Measurements from ENCODE around the gene ZNF547.
A peak's percentile ranks its signal among the peaks of the same experiment; 100 is the strongest.

ZNF547 gene

DNA sequence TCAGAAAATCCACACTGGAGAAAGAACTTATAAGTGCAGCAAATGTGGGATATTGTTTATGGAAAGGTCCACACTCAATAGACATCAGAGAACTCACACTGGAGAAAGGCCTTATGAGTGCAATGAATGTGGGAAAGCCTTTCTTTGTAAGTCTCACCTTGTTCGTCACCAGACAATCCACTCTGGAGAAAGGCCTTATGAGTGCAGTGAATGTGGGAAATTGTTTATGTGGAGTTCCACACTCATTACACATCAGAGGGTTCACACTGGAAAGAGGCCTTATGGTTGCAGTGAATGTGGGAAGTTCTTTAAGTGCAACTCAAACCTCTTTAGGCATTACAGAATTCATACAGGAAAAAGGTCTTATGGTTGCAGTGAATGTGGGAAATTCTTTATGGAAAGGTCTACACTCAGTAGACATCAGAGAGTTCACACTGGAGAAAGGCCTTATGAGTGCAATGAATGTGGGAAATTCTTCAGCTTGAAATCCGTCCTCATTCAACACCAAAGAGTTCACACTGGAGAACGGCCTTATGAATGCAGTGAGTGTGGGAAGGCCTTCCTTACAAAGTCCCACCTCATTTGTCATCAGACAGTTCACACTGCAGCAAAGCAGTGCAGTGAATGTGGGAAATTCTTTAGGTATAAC, 14.3 kb downstream of the ZNF547 start:
- no peak for TF ChIP-seq TAF1 (IDR thresholded peaks at IDR 0.05; ENCODE audit: borderline replicate concordance, insufficient read depth, low read length)
- TF ChIP-seq REST (IDR thresholded peaks at IDR 0.05; ENCODE audit: insufficient read depth in 1 of 2, low read depth in 2 of 2, low read length in 2 of 2), result no peak
- TF ChIP-seq SIN3A (IDR thresholded peaks at IDR 0.05; ENCODE audit: borderline replicate concordance, insufficient read depth, low read length), result no peak
- TF ChIP-seq FOXP2 (optimal IDR thresholded peaks at IDR 0.05; ENCODE audit: borderline replicate concordance, extremely low read depth, extremely low read length, insufficient read depth), result no peak
- TF ChIP-seq POLR2AphosphoS5 (IDR thresholded peaks at IDR 0.05; ENCODE audit: low read depth, low read length), result no peak

GRCh38 chr19:57380923-57381322, 17.6 kb downstream of the ZNF547 start:
- no peak for TF ChIP-seq SIN3A (IDR thresholded peaks at IDR 0.05; ENCODE audit: borderline replicate concordance, insufficient read depth, low read length)

- no peak for TF ChIP-seq FOXP2 (optimal IDR thresholded peaks at IDR 0.05; ENCODE audit: borderline replicate concordance, extremely low read depth, extremely low read length, insufficient read depth)
- TF ChIP-seq TAF1 (IDR thresholded peaks at IDR 0.05; ENCODE audit: borderline replicate concordance, insufficient read depth, low read length), result no peak
- no peak for TF ChIP-seq REST (IDR thresholded peaks at IDR 0.05; ENCODE audit: insufficient read depth in 1 of 2, low read depth in 2 of 2, low read length in 2 of 2)
- no peak for TF ChIP-seq POLR2AphosphoS5 (IDR thresholded peaks at IDR 0.05; ENCODE audit: low read depth, low read length)
- TF ChIP-seq SIN3A (IDR thresholded peaks at IDR 0.05; ENCODE audit: borderline replicate concordance, insufficient read depth, low read length), result no peak
Measured at GRCh38 chr19:57382806-57383488, 19.6 kb downstream of the ZNF547 start.

DNA sequence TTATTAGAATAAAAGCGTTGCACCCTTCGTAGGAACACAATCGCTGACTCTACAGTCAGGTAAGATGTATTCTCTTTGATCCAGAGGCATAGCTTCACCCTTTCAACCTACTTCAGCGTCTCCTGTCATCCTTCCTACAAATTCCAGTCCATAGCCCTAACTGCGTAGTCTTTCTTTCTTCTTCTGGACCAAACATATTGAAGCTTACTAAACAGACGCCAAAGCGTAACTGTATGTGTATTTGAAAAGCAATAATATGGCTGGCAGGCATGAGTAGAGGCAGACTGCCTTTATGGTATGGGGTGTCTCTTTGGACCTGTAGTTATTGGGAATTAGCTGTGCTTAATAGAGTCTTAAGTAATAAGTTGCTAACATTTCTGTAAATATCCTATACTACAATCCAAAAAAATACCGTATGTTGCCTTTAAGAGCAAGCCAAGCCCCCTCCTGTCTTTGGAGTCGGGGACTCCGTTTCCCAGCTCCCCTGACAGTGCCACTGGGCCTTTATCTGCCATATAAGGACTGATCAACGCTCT, 25.9 kb downstream of the ZNF547 start:
- no peak for TF ChIP-seq FOXP2 (optimal IDR thresholded peaks at IDR 0.05; ENCODE audit: borderline replicate concordance, extremely low read depth, extremely low read length, insufficient read depth)
- TF ChIP-seq TAF1 (IDR thresholded peaks at IDR 0.05; ENCODE audit: borderline replicate concordance, insufficient read depth, low read length), result no peak
- no peak for TF ChIP-seq REST (IDR thresholded peaks at IDR 0.05; ENCODE audit: insufficient read depth in 1 of 2, low read depth in 2 of 2, low read length in 2 of 2)
- no peak for TF ChIP-seq SIN3A (IDR thresholded peaks at IDR 0.05; ENCODE audit: borderline replicate concordance, insufficient read depth, low read length)
- peak; percentile 56; the same call in 1 of the 2 replicates for TF ChIP-seq POLR2AphosphoS5 (IDR thresholded peaks at IDR 0.05; ENCODE audit: low read depth, low read length)

DNA sequence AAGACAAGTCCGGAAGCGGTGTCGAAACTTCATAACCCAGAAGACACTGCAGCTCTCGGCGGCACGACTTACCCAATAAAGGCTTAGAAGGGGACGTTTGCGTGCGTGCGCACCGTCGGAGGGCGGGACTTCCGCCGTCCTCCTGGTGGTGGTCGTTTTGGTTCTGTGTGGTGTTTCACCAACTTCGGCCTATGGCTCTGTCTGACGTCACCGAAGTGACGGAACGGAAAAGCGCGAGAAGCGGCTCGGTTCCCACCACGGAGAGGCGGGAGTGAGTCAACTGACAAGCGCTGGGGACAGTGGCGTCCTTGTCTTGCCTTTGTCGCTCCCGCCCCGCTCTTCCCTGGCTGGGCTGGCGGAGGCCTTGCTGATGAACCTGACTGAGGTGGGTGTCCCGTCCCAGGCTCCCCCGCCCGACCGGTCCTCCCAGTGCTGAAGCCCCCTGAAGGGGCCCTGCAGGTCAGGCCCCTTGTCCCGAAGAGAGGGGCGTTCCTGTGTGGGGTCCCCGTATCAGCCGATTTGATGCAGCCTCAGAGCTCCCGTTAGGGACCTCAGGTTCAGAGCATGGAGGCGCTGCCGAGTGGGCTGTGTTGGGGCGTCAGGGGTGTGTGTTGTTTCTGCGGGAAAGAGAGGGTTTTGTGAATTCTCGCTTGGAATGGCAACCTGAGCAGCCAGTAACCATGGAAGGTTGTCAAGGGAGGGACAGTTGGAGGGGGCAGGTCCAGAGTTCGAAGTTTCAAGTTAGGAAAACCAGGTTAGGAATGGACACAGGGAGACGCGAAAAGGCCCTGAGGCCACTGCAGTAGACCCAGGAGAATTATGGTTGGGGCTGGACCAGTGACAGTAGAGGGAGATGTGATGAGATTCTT, 26.6 kb downstream of the ZNF547 start, which contains the start of gene ZNF548:
ZNF548 (plus strand) TSS at position 125 of the 869 bp plus-strand sequence; CDS start at position 371, 246 bp downstream.
- TF ChIP-seq TAF1 (IDR thresholded peaks at IDR 0.05; ENCODE audit: borderline replicate concordance, insufficient read depth, low read length) (peak; percentile 56; the same call in 1 of the 2 replicates), POLR2AphosphoS5 (IDR thresholded peaks at IDR 0.05; ENCODE audit: low read depth, low read length) (peak; percentile 45; the same call in 1 of the 2 replicates), REST (IDR thresholded peaks at IDR 0.05; ENCODE audit: insufficient read depth in 1 of 2, low read depth in 2 of 2, low read length in 2 of 2) (no peak), FOXP2 (optimal IDR thresholded peaks at IDR 0.05; ENCODE audit: borderline replicate concordance, extremely low read depth, extremely low read length, insufficient read depth) (no peak), SIN3A (IDR thresholded peaks at IDR 0.05; ENCODE audit: borderline replicate concordance, insufficient read depth, low read length) (no peak; the same call in 1 of the 2 replicates)
